Measurements from ENCODE around the gene WHRN. TPM values are rescaled to one million over a fixed set of nuclear protein-coding genes. Genes with fewer than 3 reads are reported as not detected.
A peak's percentile ranks its signal among the peaks of the same experiment; 100 is the strongest.

WHRN gene
- total RNA-seq, 1 experiment from 2014 or later, result 4.4 TPM

GRCh38 chr9:114371343-114371944 lies 133.8 kb downstream of the WHRN start:
- Histone ChIP-seq H3K36me3 (replicated peaks; ENCODE audit: control insufficient read depth, insufficient read depth, low read length) (peaks cover 6% of the 10 kb centered on the region), H3K4me3 (ENCODE audit: insufficient read depth, low read depth, low read length) (no peak overlapping the region), H3K27me3 (ENCODE audit: control insufficient read depth, insufficient read depth, low read length) (no peaks in the 10 kb centered on the region)
- DNase-seq, result no peak

- DNase-seq, result no peak
- Histone ChIP-seq H3K36me3 (replicated peaks; ENCODE audit: control insufficient read depth, insufficient read depth, low read length) (peaks cover 6% of the 10 kb centered on the region), H3K4me3 (ENCODE audit: insufficient read depth, low read depth, low read length) (no peak overlapping the region)
Measured at GRCh38 chr9:114370968-114371320, 134.3 kb downstream of the WHRN start.

GRCh38 chr9:114370251-114370967 lies 134.9 kb downstream of the WHRN start:
- H3K27me3 ChIP-seq (ENCODE audit: control insufficient read depth, insufficient read depth, low read length), result no peaks in the 10 kb centered on the region
- peak; percentile 90 for DNase-seq
- peaks cover 6% of the 10 kb centered on the region for H3K36me3 ChIP-seq (replicated peaks; ENCODE audit: control insufficient read depth, insufficient read depth, low read length)
- H3K4me3 ChIP-seq (ENCODE audit: insufficient read depth, low read depth, low read length), result no peak overlapping the region

More at GRCh38 chr9:114370968-114371320, 134.3 kb downstream of the WHRN start:
- H3K27me3 ChIP-seq (ENCODE audit: control insufficient read depth, insufficient read depth, low read length), result no peaks in the 10 kb centered on the region

GRCh38 chr9:114369216-114370130 lies 135.8 kb downstream of the WHRN start:
- no peak for DNase-seq
- no peaks in the 10 kb centered on the region for H3K27me3 ChIP-seq (ENCODE audit: control insufficient read depth, insufficient read depth, low read length)
- H3K36me3 ChIP-seq (replicated peaks; ENCODE audit: control insufficient read depth, insufficient read depth, low read length), result peaks cover 7% of the 10 kb centered on the region
- H3K4me3 ChIP-seq (ENCODE audit: insufficient read depth, low read depth, low read length), result no peak overlapping the region

GRCh38 chr9:114367772-114368569 lies 137.3 kb downstream of the WHRN start:
- no peak for DNase-seq
- no peak overlapping the region for H3K4me3 ChIP-seq (ENCODE audit: insufficient read depth, low read depth, low read length)
- H3K36me3 ChIP-seq (replicated peaks; ENCODE audit: control insufficient read depth, insufficient read depth, low read length), result peaks cover 8% of the 10 kb centered on the region
- no peaks in the 10 kb centered on the region for H3K27me3 ChIP-seq (ENCODE audit: control insufficient read depth, insufficient read depth, low read length)

GRCh38 chr9:114367366-114367765 lies 137.9 kb downstream of the WHRN start:
- Histone ChIP-seq H3K27me3 (ENCODE audit: control insufficient read depth, insufficient read depth, low read length) (no peaks in the 10 kb centered on the region), H3K4me3 (ENCODE audit: insufficient read depth, low read depth, low read length) (no peak overlapping the region)
- no peak for DNase-seq

GRCh38 chr9:114366334-114367128 lies 138.7 kb downstream of the WHRN start:
- Histone ChIP-seq H3K27me3 (ENCODE audit: control insufficient read depth, insufficient read depth, low read length) (no peaks in the 10 kb centered on the region), H3K4me3 (ENCODE audit: insufficient read depth, low read depth, low read length) (no peak overlapping the region), H3K36me3 (replicated peaks; ENCODE audit: control insufficient read depth, insufficient read depth, low read length) (peaks cover 10% of the 10 kb centered on the region)
- DNase-seq, result no peak

More at GRCh38 chr9:114367366-114367765, 137.9 kb downstream of the WHRN start:
- H3K36me3 ChIP-seq (replicated peaks; ENCODE audit: control insufficient read depth, insufficient read depth, low read length), result peaks cover 8% of the 10 kb centered on the region

- no peaks in the 10 kb centered on the region for H3K27me3 ChIP-seq (ENCODE audit: control insufficient read depth, insufficient read depth, low read length)
- H3K4me3 ChIP-seq (ENCODE audit: insufficient read depth, low read depth, low read length), result no peak overlapping the region
- peaks cover 11% of the 10 kb centered on the region for H3K36me3 ChIP-seq (replicated peaks; ENCODE audit: control insufficient read depth, insufficient read depth, low read length)
- no peak for DNase-seq
Measured at GRCh38 chr9:114365194-114365593, 140.1 kb downstream of the WHRN start.

GRCh38 chr9:114364134-114365041 lies 140.9 kb downstream of the WHRN start:
- Histone ChIP-seq H3K4me3 (ENCODE audit: insufficient read depth, low read depth, low read length) (no peak overlapping the region), H3K36me3 (replicated peaks; ENCODE audit: control insufficient read depth, insufficient read depth, low read length) (peaks cover 12% of the 10 kb centered on the region), H3K27me3 (ENCODE audit: control insufficient read depth, insufficient read depth, low read length) (no peaks in the 10 kb centered on the region)
- no peak for DNase-seq

- Histone ChIP-seq H3K36me3 (replicated peaks; ENCODE audit: control insufficient read depth, insufficient read depth, low read length) (peaks cover 14% of the 10 kb centered on the region), H3K27me3 (ENCODE audit: control insufficient read depth, insufficient read depth, low read length) (no peaks in the 10 kb centered on the region), H3K4me3 (ENCODE audit: insufficient read depth, low read depth, low read length) (no peak overlapping the region)
- no peak for DNase-seq
Measured at GRCh38 chr9:114363424-114363823, 141.8 kb downstream of the WHRN start.

GRCh38 chr9:114362394-114362793 lies 142.9 kb downstream of the WHRN start:
- Histone ChIP-seq H3K4me3 (ENCODE audit: insufficient read depth, low read depth, low read length) (no peak overlapping the region), H3K36me3 (replicated peaks; ENCODE audit: control insufficient read depth, insufficient read depth, low read length) (peaks cover 15% of the 10 kb centered on the region)

GRCh38 chr9:114361542-114361941 lies 143.7 kb downstream of the WHRN start:
- Histone ChIP-seq H3K36me3 (replicated peaks; ENCODE audit: control insufficient read depth, insufficient read depth, low read length) (peaks cover 14% of the 10 kb centered on the region), H3K27me3 (ENCODE audit: control insufficient read depth, insufficient read depth, low read length) (no peaks in the 10 kb centered on the region), H3K4me3 (ENCODE audit: insufficient read depth, low read depth, low read length) (no peak overlapping the region)
- no peak for DNase-seq

More at GRCh38 chr9:114362394-114362793, 142.9 kb downstream of the WHRN start:
- no peak for DNase-seq
- no peaks in the 10 kb centered on the region for H3K27me3 ChIP-seq (ENCODE audit: control insufficient read depth, insufficient read depth, low read length)

GRCh38 chr9:114359801-114360200 lies 145.5 kb downstream of the WHRN start:
- Histone ChIP-seq H3K36me3 (replicated peaks; ENCODE audit: control insufficient read depth, insufficient read depth, low read length) (peaks cover 17% of the 10 kb centered on the region), H3K27me3 (ENCODE audit: control insufficient read depth, insufficient read depth, low read length) (no peaks in the 10 kb centered on the region), H3K4me3 (ENCODE audit: insufficient read depth, low read depth, low read length) (no peak overlapping the region)
- DNase-seq, result no peak
